ENCODE measurements around the gene SAMD8. TPM values are rescaled to one million over a fixed set of nuclear protein-coding genes. Genes with fewer than 3 reads are reported as not detected.
"Not testable (repeated sequence)": the region's sequence is repeated elsewhere in the genome, so short reads cannot be mapped to it uniquely, and the experiment has no call there.

SAMD8 gene
- total RNA-seq, 1 donor from 2014 or later, result 21.9 TPM

- no peak for ATAC-seq
- intact Hi-C loops (cut with DNase I), result no loop called here
- DNase-seq (ENCODE audit: missing footprints), result no peak
Observed at GRCh38 chr10:75102830-75103673, 8.4 kb upstream of the SAMD8 start.

GRCh38 chr10:75103881-75104686 is 7.4 kb upstream of the SAMD8 start:
- intact Hi-C loops (cut with DNase I), result no loop called here
- ATAC-seq, result no peak
- no peak for DNase-seq (ENCODE audit: missing footprints)

- intact Hi-C loops (cut with DNase I), result no loop called here
- DNase-seq (ENCODE audit: missing footprints) (no peak), ATAC-seq (no peak)
Observed at GRCh38 chr10:75104842-75105241, 6.6 kb upstream of the SAMD8 start.

- ATAC-seq, result no peak
- no peak for DNase-seq (ENCODE audit: missing footprints)
- intact Hi-C loops (cut with DNase I), result no loop called here
Observed at GRCh38 chr10:75105576-75106197, 5.8 kb upstream of the SAMD8 start.

- DNase-seq (ENCODE audit: missing footprints) (no peak), ATAC-seq (no peak)
- intact Hi-C loops (cut with DNase I), result no loop called here
Observed at GRCh38 chr10:75106242-75106641, 5.2 kb upstream of the SAMD8 start.

- intact Hi-C loops (cut with DNase I); DNase-seq (ENCODE audit: missing footprints); ATAC-seq: not testable (repeated sequence)
Observed at GRCh38 chr10:75106891-75107290, 4.6 kb upstream of the SAMD8 start.

- no peak for ATAC-seq
- no peak for DNase-seq (ENCODE audit: missing footprints)
- intact Hi-C loops (cut with DNase I), result loop anchor here (2.0 kb wide), 1 partner anchor 127 kb away; the partner anchor contains the start of gene COMTD1
Observed at GRCh38 chr10:75107756-75108683, 3.4 kb upstream of the SAMD8 start.

GRCh38 chr10:75108684-75109458 is 2.6 kb upstream of the SAMD8 start:
- intact Hi-C loops (cut with DNase I), result loop anchor here (2.0 kb wide), 1 partner anchor 126 kb away; the partner anchor contains the start of gene COMTD1
- ATAC-seq (no peak), DNase-seq (ENCODE audit: missing footprints) (no peak)

- no peak for DNase-seq (ENCODE audit: missing footprints)
- no peak for ATAC-seq
- intact Hi-C loops (cut with DNase I), result loop anchor here (2.0 kb wide), 1 partner anchor 125 kb away; the partner anchor contains the start of gene COMTD1
Observed at GRCh38 chr10:75109459-75109778, 2.0 kb upstream of the SAMD8 start.

GRCh38 chr10:75110006-75110632 is 1.3 kb upstream of the SAMD8 start:
- DNase-seq (ENCODE audit: missing footprints) (no peak), ATAC-seq (peak; percentile 8)
- intact Hi-C loops (cut with DNase I), result loop anchor here (2.0 to 5.0 kb wide), 4 partner anchors 57 to 283 kb away; partner anchors contain the start of genes KAT6B and VDAC2

- intact Hi-C loops (cut with DNase I), result loop anchor here (2.0 to 5.0 kb wide), 4 partner anchors 55 to 285 kb away; partner anchors contain the start of genes KAT6B and VDAC2
- DNase-seq (ENCODE audit: missing footprints) (no peak), ATAC-seq (peak; percentile 29)
Observed at GRCh38 chr10:75111907-75112679, 637 bp downstream of the SAMD8 start.

GRCh38 chr10:75115137-75115536 is 3.7 kb downstream of the SAMD8 start:
- intact Hi-C loops (cut with DNase I), result no loop called here
- ATAC-seq (no peak), DNase-seq (ENCODE audit: missing footprints) (no peak)

- intact Hi-C loops (cut with DNase I), result not testable (repeated sequence)
Observed at GRCh38 chr10:75116941-75117775, 5.7 kb downstream of the SAMD8 start.

GRCh38 chr10:75117995-75118394 is 6.5 kb downstream of the SAMD8 start:
- intact Hi-C loops (cut with DNase I), result no loop called here
- ATAC-seq (peak; percentile 58), DNase-seq (ENCODE audit: missing footprints) (peak; percentile 3)

More at GRCh38 chr10:75116941-75117775, 5.7 kb downstream of the SAMD8 start:
- not testable (repeated sequence) for ATAC-seq
- DNase-seq (ENCODE audit: missing footprints), result peak; percentile 9

GRCh38 chr10:75119444-75120066 is 8.1 kb downstream of the SAMD8 start:
- intact Hi-C loops (cut with DNase I); ATAC-seq: not testable (repeated sequence)
- DNase-seq (ENCODE audit: missing footprints), result peak; percentile 39

All from Right ventricle myocardium inferior (tissue), 1 donor.